A673 (cell line): Measurements from ENCODE around the gene COL4A1. TPM values are rescaled to one million over a fixed set of nuclear protein-coding genes. Genes with fewer than 3 reads are reported as not detected.

Experiments
- BruUV-seq: library from RNA; stranded (reverse); fragments of 400-500 nt; replicated peaks from 2 replicates; lab custom pipeline; 2021; lab: Mats Ljungman, UMichigan
- CTCF ChIA-PET: fragments of 300-600 bp; sonication (Branson Sonifier 250); formaldehyde crosslinking; loops from one replicate; lab custom pipeline; 2022; ENCODE audit warnings: antibody characterized with exemption; lab: Charles Lee
- POLR2A ChIA-PET: fragments of 300-600 bp; sonication (Branson Sonifier 250); formaldehyde crosslinking; loops from one replicate; lab custom pipeline; 2022; ENCODE audit warnings: antibody characterized with exemption; ENCODE audit not compliant: low non-redundant PET; lab: Charles Lee
- DNase-seq: peaks from one replicate; pipeline ENCODE4 v3.0.0-alpha.2; 2015; ENCODE audit warnings: low spot score
- H3K27ac ChIP-seq: fragments of 200-600 bp; sonication (generic); 2 replicates; pipeline ENCODE4 v1.5.1; 2016; ENCODE audit warnings: mixed run types, low read depth, mild to moderate bottlenecking, mixed read lengths, antibody characterized with exemption, low read length; ENCODE audit not compliant: poor library complexity, severe bottlenecking
- H3K27me3 ChIP-seq: fragments of 200-600 bp; sonication (generic); replicated peaks from 2 replicates; pipeline ENCODE4 v1.6.1; 2017; ENCODE audit warnings: mixed run types, low read depth, mild to moderate bottlenecking, mixed read lengths, antibody characterized with exemption, low read length; ENCODE audit not compliant: insufficient read depth, poor library complexity
- H3K36me3 ChIP-seq: fragments of 200-600 bp; sonication (generic); 2 replicates; pipeline ENCODE4 v1.6.1; 2016; ENCODE audit warnings: mixed run types, mild to moderate bottlenecking, mixed read lengths, antibody characterized with exemption, low read length; ENCODE audit not compliant: insufficient read depth, poor library complexity, severe bottlenecking
- H3K4me1 ChIP-seq: fragments of 200-600 bp; sonication (generic); 2 replicates; pipeline ENCODE4 v1.6.1; 2017; ENCODE audit warnings: mixed run types, mild to moderate bottlenecking, mixed read lengths, antibody characterized with exemption, low read length; ENCODE audit not compliant: insufficient read depth, poor library complexity, severe bottlenecking
- H3K4me3 ChIP-seq: fragments of 200-600 bp; sonication (generic); 2 replicates; pipeline ENCODE4 v1.5.1; 2016; ENCODE audit warnings: low read depth, mixed run types, mild to moderate bottlenecking, mixed read lengths, low read length; ENCODE audit not compliant: poor library complexity, severe bottlenecking
- H3K9me3 ChIP-seq: fragments of 200-600 bp; sonication (generic); 2 replicates; pipeline ENCODE4 v1.6.1; 2016; ENCODE audit warnings: mixed run types, low read depth, mild to moderate bottlenecking, mixed read lengths, antibody characterized with exemption, low read length; ENCODE audit not compliant: poor library complexity, severe bottlenecking
- EZH2 ChIP-seq: fragments of 200-600 bp; sonication (generic); IDR thresholded peaks from 2 replicates; pipeline ENCODE4 v1.6.1; 2017; ENCODE audit warnings: borderline replicate concordance, low read depth, mild to moderate bottlenecking, mixed read lengths, antibody characterized with exemption, low read length; ENCODE audit not compliant: poor library complexity, severe bottlenecking
- intact Hi-C: fragments of 100-400 bp; cut with micrococcal nuclease; formaldehyde crosslinking; loops from one replicate; pipeline ENCODE4 v1.10.0; 2022; ENCODE audit not compliant: unreplicated experiment
- total RNA-seq: library from RNA; stranded (reverse); gene quantifications from 2 replicates; pipeline ENCODE4 v1.2.3, GENCODE V29; 2021
- TF ChIP-seq, protein P1 (sequence below): fragments of 300-800, 200-600 bp; sonication (generic); conservative IDR thresholded peaks from 2 replicates; pipeline ENCODE4 v1.5.1; 2017; ENCODE audit warnings: low read depth, mild to moderate bottlenecking, antibody characterized with exemption, low read length, moderate library complexity, mixed read lengths

COL4A1 gene
- total RNA-seq, 1 experiment from 2014 or later = 83.9 TPM

DNA sequence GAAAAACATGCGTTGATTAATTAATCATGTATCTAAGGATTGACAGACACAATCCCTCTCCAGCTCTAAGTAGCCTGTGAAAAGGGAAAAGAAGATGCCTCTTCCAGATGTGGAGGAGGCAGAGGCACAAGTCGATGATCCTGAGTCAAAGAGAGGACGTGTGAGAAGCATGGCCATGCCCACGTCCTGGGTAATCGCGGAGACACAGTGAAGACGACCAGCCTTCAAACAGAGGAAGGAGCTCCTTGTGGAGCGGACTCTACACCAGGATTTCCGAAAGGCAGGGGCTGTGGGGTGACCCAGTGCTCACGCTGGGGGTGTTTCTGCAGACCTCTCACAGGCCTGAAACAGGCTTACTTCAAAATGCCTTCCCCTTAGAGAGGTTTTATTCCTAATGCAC lies 70.5 kb downstream of the COL4A1 start:
- intact Hi-C loops = no loop called here
- ChIA-PET CTCF (no interaction called here), POLR2A (no interaction called here)
- H3K4me3 ChIP-seq = no peak overlapping the region
- H3K9me3 ChIP-seq = no peaks in the 10 kb centered on the region
- H3K4me1 ChIP-seq = peaks cover 23% of the 10 kb centered on the region
- H3K36me3 ChIP-seq = no peaks in the 10 kb centered on the region
- no peak for DNase-seq
- no TSS peak for BruUV-seq
- no peaks in the 10 kb centered on the region for H3K27me3 ChIP-seq
- TF ChIP-seq, protein P1, sequence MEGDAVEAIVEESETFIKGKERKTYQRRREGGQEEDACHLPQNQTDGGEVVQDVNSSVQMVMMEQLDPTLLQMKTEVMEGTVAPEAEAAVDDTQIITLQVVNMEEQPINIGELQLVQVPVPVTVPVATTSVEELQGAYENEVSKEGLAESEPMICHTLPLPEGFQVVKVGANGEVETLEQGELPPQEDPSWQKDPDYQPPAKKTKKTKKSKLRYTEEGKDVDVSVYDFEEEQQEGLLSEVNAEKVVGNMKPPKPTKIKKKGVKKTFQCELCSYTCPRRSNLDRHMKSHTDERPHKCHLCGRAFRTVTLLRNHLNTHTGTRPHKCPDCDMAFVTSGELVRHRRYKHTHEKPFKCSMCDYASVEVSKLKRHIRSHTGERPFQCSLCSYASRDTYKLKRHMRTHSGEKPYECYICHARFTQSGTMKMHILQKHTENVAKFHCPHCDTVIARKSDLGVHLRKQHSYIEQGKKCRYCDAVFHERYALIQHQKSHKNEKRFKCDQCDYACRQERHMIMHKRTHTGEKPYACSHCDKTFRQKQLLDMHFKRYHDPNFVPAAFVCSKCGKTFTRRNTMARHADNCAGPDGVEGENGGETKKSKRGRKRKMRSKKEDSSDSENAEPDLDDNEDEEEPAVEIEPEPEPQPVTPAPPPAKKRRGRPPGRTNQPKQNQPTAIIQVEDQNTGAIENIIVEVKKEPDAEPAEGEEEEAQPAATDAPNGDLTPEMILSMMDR = no peak
- H3K27ac ChIP-seq = no peak overlapping the region

DNA sequence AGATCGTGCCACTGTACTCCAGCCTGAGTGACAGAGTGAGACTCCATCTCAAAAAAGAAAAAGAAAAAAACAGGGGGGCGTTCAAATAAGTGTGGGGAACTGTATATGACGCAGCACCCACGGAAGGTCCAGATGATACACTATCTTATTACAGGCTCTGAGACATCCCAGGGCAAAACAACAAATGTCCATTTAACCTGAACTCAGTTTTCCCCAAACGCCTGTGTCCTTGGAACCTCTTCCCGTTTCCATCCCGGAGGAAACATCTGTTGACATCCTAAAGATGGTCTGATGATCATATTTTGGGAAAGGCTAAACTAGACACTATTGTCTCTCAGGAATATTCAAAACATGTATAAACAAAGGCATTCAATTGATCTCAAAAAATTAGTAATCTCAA lies 72.4 kb downstream of the COL4A1 start:
- DNase-seq = no peak
- CTCF ChIA-PET = no interaction called here
- TF ChIP-seq, protein P1 = no peak
- no peak for TF ChIP-seq EZH2
- no peaks in the 10 kb centered on the region for H3K36me3 ChIP-seq
- H3K4me3 ChIP-seq = no peak overlapping the region
- no peak overlapping the region for H3K27ac ChIP-seq
- POLR2A ChIA-PET = no interaction called here
- no peaks in the 10 kb centered on the region for H3K9me3 ChIP-seq
- peaks cover 36% of the 10 kb centered on the region for H3K4me1 ChIP-seq
- H3K27me3 ChIP-seq = no peaks in the 10 kb centered on the region
- intact Hi-C loops = no loop called here
- no TSS peak for BruUV-seq

DNA sequence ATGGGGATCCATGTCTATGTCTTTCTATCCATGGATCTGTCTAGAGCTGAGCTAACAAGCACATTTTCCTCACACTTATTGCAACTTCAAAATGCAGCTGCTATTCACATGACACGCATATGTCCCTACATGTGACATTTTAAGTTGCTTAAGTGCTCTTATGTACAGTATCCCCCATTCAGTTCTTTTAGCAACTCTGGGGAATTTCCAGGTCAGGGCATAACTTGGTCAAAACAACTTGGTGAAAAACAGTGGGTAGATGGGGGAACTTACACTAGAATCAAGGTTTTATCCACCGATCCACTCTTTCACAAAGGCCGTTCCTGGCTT lies 73.0 kb downstream of the COL4A1 start:
- no peak for TF ChIP-seq EZH2
- TF ChIP-seq, protein P1 = no peak
- no peaks in the 10 kb centered on the region for H3K36me3 ChIP-seq
- no peak overlapping the region for H3K4me3 ChIP-seq
- no peaks in the 10 kb centered on the region for H3K27me3 ChIP-seq
- CTCF ChIA-PET = no interaction called here
- no TSS peak for BruUV-seq
- DNase-seq = no peak
- POLR2A ChIA-PET = no interaction called here
- no peaks in the 10 kb centered on the region for H3K9me3 ChIP-seq
- intact Hi-C loops = no loop called here
- H3K4me1 ChIP-seq = peaks cover 42% of the 10 kb centered on the region
- no peak overlapping the region for H3K27ac ChIP-seq
